Measurements from ENCODE around the gene MN1.

MN1 gene

DNA sequence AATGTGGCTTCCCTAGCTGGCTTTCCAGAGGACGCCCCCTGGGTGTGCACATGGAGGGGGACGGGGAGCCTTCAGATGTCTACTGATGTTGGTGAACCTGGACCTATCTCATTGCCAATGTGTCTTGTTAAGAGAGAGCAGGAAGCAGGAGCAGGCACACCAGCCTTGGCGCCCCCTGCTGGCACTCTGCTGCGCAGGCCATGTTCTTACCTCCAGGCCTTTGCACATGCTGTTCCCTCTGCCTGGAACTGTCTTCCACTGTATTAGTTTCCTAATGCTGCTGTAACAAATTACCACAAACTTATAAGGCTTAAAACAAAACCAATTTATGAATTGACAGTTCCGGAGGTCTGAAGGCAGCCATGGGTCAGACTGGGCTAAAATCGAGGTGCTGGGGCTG lies 23.6 kb upstream of the MN1 start:
- DNase-seq = no peak

DNA sequence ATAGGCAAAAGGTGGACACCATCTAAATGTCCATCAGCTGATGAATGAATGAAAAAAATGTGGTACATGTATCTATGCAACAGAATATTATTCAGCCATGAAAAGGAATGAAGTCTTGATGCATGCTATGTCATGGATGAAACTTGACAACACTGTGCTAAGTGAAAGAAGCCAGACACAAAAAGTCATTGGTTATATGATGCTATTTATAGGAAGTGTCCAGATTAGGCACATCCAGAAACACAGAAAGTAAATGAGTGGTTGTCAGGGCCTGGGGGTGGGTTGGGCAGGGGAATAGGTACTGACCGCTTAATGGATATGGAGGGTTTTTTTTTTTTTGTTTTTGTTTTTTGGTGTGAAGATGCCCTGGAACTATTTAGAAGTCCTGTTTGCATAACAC lies 21.7 kb upstream of the MN1 start:
- DNase-seq = no peak

DNA sequence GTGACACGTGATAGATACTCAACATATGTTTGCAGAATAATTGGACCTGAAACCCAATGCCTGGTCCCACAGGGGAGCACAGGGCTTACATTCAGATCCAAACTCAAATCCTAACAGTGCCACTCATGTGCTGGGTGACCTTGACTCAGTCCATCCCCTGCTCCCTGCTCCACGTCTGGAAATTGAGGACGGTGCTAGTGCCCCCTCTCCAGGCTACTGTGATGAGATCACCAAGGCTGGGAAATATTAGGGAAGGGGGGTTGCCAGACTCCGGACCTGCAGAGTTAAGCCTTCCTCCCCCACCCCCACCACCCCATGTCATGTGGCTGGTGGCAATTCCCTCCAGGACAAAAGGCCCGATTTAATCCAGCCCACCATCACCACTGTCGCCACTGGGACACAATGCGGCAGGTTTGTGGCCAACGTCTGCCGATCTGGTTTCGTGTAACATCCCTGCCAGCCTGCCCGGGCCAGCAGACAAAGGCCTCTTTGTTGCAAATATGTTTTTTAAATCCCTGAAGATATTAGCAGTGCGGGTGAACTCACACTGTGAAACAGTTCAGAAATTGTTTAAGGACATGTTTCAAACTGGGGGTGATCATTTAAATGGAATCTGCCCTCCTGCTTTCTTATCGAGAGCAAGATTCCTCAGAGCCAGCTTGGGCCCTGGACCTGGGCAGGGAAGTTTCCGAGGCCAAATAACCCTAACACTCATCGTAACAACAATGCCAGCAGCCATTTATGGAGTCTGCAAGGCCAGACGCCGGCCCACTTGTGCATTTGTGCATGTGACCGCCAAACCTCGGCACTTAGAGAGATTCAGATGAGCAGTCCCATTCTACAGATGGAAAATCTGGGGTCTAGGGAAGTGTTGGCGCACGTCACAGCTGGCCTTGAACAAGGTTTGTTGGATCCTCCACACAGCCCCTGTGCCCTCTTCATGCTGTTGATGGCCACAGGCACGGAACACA lies 19.6 kb upstream of the MN1 start:
- no peak for DNase-seq

DNA sequence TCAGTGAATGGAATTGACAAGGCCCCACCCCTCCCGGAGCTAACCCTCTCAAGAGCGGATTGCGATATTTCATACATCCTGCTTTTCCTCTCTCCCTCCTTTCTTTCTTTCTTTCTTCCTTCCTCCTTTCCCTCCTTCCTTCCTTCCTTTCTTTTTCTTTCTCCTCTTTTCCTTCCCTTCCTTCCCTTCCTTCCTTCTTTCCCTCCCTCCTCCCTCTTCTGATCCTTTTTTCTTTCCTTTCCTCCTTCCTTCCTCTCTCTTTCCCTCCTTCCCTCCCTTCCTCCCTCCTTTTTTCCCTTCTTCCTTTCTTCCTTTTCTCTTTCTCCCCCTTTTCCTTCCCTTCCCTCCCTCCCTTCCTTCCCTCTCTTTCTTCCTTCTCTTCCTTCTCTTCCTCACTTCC lies 15.0 kb upstream of the MN1 start:
- DNase-seq = no peak

DNA sequence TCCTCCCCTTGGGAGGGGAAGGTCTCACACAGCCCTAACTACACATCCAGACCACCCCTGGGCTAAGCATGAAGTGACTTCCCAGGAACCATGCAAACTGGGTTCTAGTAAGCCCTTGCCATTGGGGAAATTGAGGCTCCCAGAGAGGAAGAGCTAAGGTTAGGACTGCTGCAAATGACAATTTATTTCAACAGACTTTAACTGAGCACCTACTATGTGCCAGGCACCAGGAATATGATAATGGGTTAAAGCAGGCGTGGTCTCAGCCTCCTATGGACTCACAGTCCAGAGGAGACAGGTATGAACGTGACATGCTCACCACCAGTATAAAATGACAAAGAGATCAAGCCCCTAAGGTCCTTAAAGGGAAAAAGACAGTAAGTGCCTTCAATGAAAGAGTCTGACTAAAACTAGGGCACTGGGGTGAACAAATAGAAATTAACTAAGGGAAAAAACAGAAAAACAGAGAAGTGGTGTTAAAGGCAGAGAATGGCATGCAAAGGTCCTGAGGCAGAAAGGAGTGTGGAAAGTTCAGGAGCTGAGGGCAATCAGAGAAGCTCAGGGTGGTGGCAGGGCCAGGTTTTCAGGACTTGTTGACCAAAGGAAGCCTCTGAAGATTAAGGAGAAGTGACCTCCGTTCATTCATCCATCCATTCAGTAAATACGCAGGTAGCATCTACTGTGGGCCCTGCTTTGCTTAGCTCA lies 14.4 kb upstream of the MN1 start:
- no peak for DNase-seq

DNA sequence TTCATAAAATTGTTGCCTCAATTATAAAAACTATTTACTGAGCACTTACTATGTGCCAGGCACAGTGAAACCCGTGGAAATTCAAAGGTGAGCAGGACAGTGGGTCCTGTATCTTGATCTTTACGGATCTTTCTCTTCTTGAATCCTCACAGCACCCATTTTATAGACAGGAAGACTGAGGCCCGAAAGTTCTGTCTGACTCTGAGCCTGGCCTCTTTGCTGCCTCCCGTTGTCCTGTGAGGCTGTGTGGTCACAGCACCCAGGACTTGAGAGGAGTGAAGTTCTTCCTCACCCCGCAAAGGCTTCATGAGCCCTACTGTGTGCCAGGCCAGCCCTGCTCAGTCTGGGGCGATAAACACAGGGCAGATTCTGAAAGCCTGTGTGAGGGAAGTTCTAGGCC lies 13.4 kb upstream of the MN1 start:
- no peak for DNase-seq

DNA sequence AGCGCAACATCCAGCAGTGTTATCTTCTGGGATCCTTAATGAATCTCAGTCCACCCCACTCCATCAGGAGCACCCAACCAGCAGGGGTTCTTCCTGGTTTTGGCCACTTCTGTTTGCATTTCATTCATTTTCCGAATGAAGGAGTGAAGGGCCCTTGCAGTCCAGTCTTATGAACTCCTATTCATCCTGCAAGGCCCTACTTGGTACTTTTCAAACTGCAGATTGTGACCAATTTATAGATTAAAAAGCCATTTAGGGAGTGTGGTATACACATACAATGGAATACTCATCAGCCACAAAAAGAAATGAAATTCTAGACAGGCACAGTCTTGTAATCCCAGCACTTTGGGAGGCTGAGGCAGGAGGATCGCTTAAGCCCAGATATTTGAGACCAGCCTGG lies 10.2 kb upstream of the MN1 start:
- no peak for DNase-seq

DNA sequence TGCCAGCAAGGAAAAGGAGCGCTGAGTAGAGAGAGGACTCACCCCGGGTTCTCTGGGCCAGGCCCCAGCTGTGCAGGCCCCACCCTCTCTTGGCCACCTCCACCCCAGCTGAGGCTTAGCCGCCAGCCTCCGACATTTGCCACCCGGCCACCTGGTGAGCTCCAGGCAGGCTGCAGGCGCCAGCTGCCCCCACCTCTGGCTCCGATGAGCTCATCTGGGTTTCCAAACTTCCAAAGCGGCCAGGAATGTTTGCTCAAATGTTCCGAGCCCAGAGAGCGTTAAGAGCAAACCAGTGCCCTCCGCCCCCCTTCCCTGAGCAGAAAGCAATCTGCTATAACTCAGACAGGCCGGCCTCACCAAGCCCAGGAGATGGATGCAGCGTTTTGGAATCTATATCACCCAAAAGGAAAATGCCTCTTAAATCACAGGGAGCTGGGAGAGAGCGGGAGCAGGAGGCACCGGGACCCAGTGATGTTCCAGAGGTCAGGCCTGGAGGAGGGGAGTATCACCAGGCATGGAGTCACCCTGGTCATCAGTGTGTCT lies 9.1 kb upstream of the MN1 start:
- peak; percentile 67 for DNase-seq

DNA sequence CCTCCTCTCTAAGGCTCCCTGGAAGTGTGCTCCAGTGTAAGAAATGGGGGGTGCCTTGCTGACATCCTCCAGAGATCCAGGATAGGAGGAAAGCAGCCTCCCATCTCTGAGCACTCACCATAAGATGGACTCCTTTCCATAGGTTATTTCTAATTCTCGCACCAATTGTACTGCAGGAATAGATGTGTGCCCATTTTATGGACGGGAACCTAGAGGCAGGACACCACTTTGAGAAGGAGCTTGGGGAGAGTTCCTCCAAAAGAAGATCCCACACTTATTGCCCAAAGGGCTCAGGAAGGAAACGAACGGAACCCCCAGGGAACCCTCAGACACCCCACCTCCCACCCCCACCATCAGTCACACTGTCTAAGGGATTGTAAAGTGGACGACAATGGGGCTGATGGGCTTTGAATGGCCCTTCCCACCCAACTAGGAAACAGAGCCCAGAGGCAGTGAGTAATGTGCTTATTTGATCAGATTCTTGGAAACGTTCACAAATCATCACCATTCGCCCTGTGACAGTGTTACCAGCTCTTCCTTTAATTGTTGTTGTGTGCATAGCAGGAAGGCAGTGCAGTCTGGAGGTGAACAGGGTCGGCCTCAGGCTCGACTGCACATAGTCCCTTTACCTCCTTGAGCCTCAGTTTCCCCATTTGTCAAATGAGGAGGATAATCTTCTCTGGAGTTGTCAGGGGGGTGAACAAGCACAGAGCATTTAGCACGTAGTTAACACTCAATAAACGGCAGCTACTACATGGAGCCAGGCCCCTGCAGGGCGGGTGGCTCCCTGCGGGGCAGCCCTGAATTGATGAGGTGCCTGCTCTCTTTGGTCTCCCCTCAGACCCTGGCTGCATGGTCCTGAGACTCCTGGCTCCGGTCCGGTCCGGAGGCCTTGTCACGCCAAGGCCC lies 8.4 kb upstream of the MN1 start:
- no peak for DNase-seq

DNA sequence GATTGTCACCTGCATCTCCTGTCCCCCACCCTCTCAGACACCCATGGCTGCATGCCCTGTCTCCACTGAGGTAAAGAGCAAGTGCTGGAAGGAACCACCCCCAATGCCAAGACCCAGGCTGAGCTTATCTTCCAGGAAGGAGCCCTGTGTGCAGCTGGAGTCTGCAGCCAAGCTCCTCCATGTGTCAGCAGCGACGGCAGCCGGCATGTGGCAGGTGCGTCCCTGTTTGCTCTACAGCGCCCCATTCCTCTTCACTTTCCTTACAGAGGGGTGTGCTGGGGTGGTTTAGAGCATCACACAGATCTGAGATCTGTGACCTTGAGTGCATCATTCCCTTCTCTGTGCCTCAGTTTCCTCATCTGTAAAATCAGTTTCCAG lies 7.7 kb upstream of the MN1 start:
- no peak for DNase-seq

DNA sequence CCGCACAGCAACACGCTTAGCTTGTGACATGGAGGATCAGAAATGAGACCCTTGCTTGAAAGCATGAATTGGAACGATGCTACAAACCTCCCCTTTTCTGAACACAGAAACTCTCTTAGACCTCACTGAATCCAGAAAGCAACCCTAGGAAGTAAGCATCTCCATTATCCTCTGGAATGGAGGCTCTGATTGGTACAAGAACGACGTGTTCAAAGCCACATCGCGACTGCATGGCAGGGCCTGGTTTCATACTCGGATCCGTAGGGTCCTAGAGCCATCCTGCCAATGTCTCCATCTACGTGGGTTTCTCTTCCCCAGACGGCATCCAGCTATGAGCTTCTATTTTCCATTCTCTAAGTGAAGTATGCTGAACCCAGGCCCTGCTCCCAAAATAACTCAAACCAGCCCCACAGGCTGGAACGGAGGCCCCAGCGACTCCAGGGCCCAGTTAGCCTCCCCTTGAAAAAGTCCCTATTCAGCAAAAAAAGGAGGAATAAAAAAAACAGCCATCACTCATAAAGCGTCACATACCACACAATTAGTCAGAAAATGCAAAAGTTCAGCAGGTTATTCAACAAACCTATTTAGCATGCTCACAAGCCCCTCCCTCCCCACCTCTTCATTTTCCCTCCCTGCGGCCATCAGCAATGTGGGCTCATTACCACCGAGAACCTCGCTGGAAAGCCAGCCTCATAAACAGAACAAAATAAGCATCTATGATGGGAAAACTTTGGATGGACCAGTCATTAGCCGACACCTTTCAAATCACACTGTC lies 7.1 kb upstream of the MN1 start:
- DNase-seq = no peak

DNA sequence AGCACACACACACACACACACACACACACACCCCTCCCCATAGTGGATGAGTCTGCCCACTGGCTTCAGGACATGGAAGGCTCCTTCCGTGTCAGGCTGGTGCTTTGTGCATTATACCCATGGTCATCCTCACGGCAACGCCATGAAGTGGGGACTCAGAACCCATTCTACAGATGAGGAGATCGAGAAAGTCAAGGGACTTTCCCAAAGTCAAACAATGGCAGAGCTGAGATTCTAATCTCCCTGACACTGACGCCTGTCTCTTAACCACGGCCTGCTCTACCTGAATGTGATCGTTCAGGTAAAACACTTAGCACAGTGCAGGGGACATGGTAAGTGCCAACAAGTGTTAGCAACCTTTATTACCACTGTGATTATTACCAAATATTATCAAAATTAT lies 4.3 kb upstream of the MN1 start:
- no peak for DNase-seq

DNA sequence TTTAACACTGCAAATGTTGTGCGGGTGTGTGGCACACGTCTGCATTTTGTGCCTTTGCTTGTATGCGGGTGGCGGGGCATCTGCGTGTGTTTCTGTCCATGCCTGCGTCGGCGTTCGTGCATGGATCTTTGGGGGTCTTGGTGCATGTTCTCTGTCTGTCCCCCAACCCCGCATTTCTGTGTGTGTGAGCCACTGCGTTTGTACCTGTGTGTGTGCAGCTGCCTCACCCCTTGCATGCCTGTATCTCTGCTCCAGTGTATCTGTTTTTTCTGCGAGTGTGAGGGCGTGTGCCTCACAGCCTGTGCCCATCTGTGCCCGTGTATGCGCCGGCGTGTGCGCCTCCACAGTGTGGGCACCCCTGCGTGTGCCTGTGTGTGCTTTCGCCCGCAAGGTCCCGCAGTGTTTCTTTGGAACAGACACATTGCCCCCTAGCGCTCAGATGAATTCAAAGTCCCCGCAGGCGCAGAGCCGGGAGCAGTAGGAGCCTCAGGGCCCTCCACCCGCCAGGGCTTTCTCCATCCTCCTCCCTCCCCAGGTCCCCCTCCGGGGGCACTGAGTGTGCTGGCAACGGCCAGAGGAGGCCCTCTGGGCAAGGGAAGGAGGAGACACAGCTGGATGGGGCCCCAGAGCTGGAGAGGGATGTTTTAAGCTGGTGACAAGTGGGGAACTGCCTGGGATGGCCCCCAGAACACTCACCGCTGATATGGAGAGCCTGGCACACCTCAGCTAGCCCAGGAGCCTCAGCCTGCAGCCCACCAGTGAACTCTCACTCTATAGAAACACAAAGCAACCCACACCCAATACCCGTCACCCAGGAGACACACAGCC lies 3.1 kb upstream of the MN1 start:
- peak; percentile 70 for DNase-seq

DNA sequence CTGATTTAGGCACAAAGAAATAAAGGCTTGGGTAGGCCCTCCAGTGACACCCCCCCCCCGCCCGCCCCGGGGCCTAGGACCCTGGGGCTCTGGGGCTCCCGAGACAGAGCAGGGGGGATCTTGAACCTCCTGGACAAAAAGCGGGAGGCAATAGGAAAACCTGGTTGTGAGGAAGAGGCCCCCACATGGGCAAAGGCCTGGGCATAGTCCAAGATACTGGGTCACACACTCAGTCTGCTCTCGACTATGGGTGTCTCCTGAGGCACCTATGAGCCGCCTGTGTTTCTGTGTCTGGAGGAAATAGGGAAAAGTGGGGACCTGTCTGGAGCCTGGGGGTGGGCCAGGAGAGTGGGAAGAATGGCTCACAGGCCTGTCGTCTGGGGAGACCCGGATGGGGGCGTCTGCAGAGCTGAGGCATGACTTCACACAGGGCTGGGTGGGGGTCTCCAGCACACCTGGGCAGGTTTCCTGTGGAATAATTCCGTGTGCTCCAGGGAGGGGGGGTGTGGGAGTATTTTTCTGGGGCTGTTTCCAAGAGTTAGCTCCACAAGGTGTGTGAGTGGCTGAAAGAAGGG lies 2.4 kb upstream of the MN1 start:
- no peak for DNase-seq

DNA sequence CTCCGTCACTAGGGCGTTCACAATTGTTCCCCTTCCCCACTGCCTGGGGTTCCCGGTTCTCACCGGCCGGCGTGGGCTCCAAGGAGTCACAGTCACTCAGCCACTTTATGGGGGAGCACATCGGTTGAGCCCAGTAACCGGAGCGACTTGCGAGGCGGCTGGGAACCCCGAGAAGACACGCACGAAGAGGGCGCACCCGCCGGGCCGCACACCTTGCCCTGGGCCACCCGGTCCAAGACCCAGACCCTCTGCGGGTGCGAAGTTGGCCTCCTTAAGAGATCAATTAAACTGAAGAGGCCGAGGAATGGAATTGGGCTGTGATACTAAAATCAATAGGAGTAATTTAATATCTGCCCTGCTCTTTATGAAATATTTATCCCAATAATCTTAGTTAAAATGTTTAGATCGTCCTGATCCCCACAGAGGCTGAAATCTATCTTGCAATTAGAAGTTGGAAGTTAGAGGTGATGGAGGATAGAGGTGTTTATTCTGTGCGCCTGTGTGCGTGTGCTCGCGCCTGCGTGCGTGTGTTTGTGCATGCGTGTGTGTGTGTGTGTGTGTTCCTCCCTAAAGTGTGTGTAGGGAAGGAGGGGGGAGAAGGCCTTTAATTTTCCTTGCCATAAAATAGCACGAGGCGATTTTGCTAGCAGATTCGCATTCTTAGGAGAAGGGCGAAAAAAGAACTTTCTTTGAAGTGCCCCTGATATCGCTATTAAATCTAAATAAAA lies 954 bp upstream of the MN1 start:
- peak; percentile 34 for DNase-seq

DNA sequence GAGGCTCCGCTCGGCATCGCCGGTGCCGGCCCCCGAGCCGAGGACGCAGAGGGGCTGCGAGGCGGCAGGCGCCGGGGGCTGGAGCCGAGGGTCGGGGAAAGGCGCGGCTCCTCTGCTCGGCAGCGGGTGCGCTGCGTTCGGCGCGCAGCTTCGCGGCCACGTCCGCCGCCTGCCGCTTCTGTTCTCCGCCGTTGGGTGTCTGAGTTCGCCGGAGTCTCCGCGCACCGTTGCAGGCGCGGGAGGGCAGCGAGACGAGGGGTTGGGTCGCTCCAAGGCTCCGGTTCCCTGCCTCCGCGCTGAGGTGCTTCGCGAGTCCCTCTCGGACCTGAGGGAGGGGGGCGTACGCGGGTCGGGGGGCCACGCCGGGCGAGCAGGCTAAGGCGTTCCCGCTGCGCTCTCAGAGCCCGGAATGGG lies 347 bp downstream of the MN1 start:
- peak; percentile 60 for DNase-seq

DNA sequence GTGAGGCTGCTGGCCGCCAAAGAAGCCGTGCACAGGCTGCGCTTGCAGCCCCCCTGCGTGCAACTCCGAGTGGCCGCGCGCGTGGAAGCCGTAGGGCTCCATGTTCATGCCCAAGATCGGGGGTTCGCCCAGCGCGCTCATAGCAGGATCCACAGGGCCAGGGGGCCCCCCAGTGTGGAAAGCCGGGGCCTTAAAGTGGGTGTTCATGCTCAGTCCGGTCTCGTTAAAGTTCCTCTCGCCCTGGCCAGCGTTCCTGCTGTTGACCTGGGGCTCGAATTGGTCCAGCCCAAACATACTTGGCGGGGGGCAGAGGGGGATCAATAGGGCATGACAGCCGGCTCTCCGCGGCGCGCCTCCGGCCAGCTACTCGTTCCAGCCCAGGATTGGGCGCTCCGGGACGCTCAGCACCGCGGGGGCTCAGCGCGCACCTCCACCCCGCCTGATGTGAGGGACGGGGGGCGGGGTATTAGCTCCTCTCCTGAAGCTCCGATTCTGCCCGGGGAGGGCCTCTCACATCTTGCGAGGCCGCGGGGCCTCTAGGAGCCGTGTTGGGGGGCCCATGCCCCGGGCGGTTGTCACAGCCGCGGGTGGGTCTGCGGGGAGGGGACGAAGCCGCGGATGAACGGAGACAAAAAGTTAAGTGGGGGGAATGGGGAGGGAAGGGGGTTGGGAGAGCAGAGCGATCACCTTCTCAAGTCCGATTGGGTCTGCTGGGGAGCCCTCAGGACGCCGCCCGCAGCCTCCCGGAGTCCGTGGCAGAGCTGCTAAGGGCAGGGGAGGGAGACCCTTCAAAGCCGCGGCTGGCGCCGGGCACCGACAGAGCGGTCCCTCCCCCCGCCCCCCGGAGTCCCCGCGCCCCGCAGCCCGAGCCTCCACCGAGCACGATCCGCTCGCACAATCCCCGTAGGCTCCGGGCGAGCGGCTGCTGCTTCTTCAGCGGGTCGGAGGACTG lies 1.0 kb downstream of the MN1 start:
- peak; percentile 61 for DNase-seq

DNA sequence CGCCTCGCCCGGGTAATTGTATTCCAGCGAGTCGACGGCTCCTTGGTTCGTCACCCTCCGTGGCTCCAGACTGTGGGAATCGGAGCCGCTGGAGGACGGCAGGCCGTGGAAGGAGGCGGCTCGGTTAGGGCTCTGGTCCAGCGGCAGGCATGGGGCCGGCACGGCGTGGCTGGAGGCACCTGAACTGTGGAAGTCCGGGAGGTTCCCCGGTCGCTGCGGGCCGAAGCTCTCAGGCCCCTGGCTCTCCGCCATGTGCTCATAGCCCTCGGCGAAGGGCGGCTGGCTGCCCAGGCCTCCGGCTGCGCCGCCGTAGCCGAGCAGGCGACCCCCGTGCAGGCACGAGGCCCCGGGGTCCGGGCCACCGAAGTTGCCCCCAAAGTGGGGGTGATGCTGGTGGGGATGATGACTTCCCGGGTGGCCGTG lies 1.7 kb downstream of the MN1 start:
- no peak for DNase-seq

All from fibroblast of skin of right biceps (primary cell).